ENCODE results near the gene UBTD1.
"Not testable (repeated sequence)": the region's sequence is repeated elsewhere in the genome, so short reads cannot be mapped to it uniquely, and the experiment has no call there.

Gene UBTD1

GRCh38 chr10:97561386-97562077, 62.8 kb downstream of the UBTD1 start:
- H3K27ac ChIP-seq; DNase-seq; H3K36me3 ChIP-seq (replicated peaks); in situ Hi-C loops (cut with HindIII; ENCODE audit: low pct_ligation_motif_present, low sequenced_read_pairs); H3K4me3 ChIP-seq (ENCODE audit: low read depth, low read length); H3K27me3 ChIP-seq (replicated peaks): not testable (repeated sequence)

GRCh38 chr10:97562329-97562728, 63.6 kb downstream of the UBTD1 start:
- H3K27ac ChIP-seq; H3K27me3 ChIP-seq (replicated peaks); DNase-seq; H3K4me3 ChIP-seq (ENCODE audit: low read depth, low read length); H3K36me3 ChIP-seq (replicated peaks); in situ Hi-C loops (cut with HindIII; ENCODE audit: low pct_ligation_motif_present, low sequenced_read_pairs): not testable (repeated sequence)

- Histone ChIP-seq H3K27ac (no peak overlapping the region), H3K4me3 (ENCODE audit: low read depth, low read length) (no peak overlapping the region), H3K36me3 (replicated peaks) (no peaks in the 10 kb centered on the region), H3K27me3 (replicated peaks) (no peaks in the 10 kb centered on the region)
- TF ChIP-seq CTCF (IDR thresholded peaks at IDR 0.05; ENCODE audit: low read depth, low read length, missing control alignments): no peak
- DNase-seq: no peak
- in situ Hi-C loops (cut with HindIII; ENCODE audit: low pct_ligation_motif_present, low sequenced_read_pairs): no loop called here
Measured at GRCh38 chr10:97563337-97563736, 64.6 kb downstream of the UBTD1 start.

DNA sequence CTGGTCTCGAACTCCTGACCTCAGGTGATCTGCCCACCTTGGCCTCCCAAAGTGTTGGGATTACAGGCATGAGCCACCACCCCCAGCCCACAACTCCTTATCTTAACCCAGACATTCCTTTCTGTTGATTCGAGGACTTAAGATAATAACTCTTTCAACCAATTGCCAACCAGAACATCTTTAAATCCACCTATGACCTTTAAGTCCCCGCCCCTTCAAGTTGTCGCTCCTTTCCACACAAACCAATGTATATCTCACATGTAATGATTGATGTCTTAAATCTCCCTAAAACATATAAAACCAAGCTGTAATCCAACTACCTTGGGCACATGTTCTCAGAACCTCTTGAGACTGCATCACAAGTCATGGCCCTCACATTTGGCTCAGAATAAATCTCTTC, 66.1 kb downstream of the UBTD1 start:
- peaks cover 6% of the 10 kb centered on the region for H3K36me3 ChIP-seq (replicated peaks)
- no peaks in the 10 kb centered on the region for H3K27me3 ChIP-seq (replicated peaks)
- in situ Hi-C loops (cut with HindIII; ENCODE audit: low pct_ligation_motif_present, low sequenced_read_pairs): no loop called here
- DNase-seq: peak; percentile 30
- no peak overlapping the region for H3K27ac ChIP-seq
- no peak for TF ChIP-seq CTCF (IDR thresholded peaks at IDR 0.05; ENCODE audit: low read depth, low read length, missing control alignments)
- no peak overlapping the region for H3K4me3 ChIP-seq (ENCODE audit: low read depth, low read length)

- H3K27ac ChIP-seq: no peak overlapping the region
- in situ Hi-C loops (cut with HindIII; ENCODE audit: low pct_ligation_motif_present, low sequenced_read_pairs): no loop called here
- H3K4me3 ChIP-seq (ENCODE audit: low read depth, low read length): no peak overlapping the region
- no peak for TF ChIP-seq CTCF (IDR thresholded peaks at IDR 0.05; ENCODE audit: low read depth, low read length, missing control alignments)
- no peaks in the 10 kb centered on the region for H3K27me3 ChIP-seq (replicated peaks)
- no peak for DNase-seq
- H3K36me3 ChIP-seq (replicated peaks): peaks cover 17% of the 10 kb centered on the region
Measured at GRCh38 chr10:97566336-97566996, 67.7 kb downstream of the UBTD1 start.

DNA sequence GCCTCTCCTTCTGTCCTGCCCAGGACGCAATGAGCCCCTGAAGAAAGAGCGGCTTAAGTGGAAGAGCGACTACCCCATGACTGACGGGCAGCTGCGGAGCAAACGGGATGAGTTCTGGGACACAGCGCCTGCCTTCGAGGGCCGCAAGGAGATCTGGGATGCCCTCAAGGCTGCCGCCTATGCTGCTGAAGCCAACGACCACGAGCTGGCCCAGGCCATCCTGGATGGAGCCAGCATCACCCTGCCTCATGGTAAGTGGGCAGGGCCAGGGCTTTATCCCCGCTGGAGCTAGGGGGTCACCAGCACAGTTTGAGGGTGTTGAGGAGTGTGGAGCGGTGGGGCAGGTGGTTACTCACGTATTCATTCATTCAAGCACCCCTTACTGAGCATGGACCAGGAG, 69.2 kb downstream of the UBTD1 start:
- H3K27ac ChIP-seq: no peak overlapping the region
- no peak for DNase-seq
- TF ChIP-seq CTCF (IDR thresholded peaks at IDR 0.05; ENCODE audit: low read depth, low read length, missing control alignments): no peak
- H3K36me3 ChIP-seq (replicated peaks): peaks cover 17% of the 10 kb centered on the region
- in situ Hi-C loops (cut with HindIII; ENCODE audit: low pct_ligation_motif_present, low sequenced_read_pairs): no loop called here
- no peaks in the 10 kb centered on the region for H3K27me3 ChIP-seq (replicated peaks)
- no peak overlapping the region for H3K4me3 ChIP-seq (ENCODE audit: low read depth, low read length)

Data from brain microvascular endothelial cell (primary cell).